Astrocyte of the cerebellum (primary cell): ENCODE measurements around the gene ATF3.

Source experiments
- DNase-seq: peaks from one replicate; pipeline ENCODE4 v3.0.0-alpha.2; 2011; ENCODE audit warnings: low read depth
- H3K4me3 ChIP-seq: 2 replicates; pipeline ENCODE4 v1.5.1; 2011; ENCODE audit warnings: mild to moderate bottlenecking, low read depth, low read length, moderate library complexity
- CTCF ChIP-seq: IDR thresholded peaks from 2 replicates; pipeline ENCODE4 v1.5.1; 2012; ENCODE audit warnings: low read length, low read depth, moderate library complexity, mild to moderate bottlenecking; ENCODE audit errors: missing control alignments
- in situ Hi-C: cut with HindIII; loops from 2 replicates; pipeline ENCODE4 v1.10.0; 2017; ENCODE audit warnings: low sequenced_read_pairs

ATF3 gene

GRCh38 chr1:212585210-212585609 lies 23.4 kb upstream of the ATF3 start:
- no peak for DNase-seq
- in situ Hi-C loops = no loop called here
- H3K4me3 ChIP-seq = no peak overlapping the region
- TF ChIP-seq CTCF = no peak

GRCh38 chr1:212586206-212587015 lies 22.1 kb upstream of the ATF3 start:
- H3K4me3 ChIP-seq = no peak overlapping the region
- no peak for TF ChIP-seq CTCF
- in situ Hi-C loops = no loop called here
- no peak for DNase-seq

- H3K4me3 ChIP-seq = no peak overlapping the region
- DNase-seq = no peak
- no peak for TF ChIP-seq CTCF
- in situ Hi-C loops = no loop called here
These were observed 21.3 kb upstream of the ATF3 start for GRCh38 chr1:212587016-212587887.

GRCh38 chr1:212587888-212588510 lies 20.6 kb upstream of the ATF3 start:
- H3K4me3 ChIP-seq = no peak overlapping the region
- no peak for TF ChIP-seq CTCF
- no peak for DNase-seq
- in situ Hi-C loops = no loop called here

- in situ Hi-C loops = no loop called here
- H3K4me3 ChIP-seq = no peak overlapping the region
- DNase-seq = no peak
- no peak for TF ChIP-seq CTCF
These were observed 19.1 kb upstream of the ATF3 start for GRCh38 chr1:212589446-212589845.

GRCh38 chr1:212591922-212592321 lies 16.6 kb upstream of the ATF3 start:
- H3K4me3 ChIP-seq = no peak overlapping the region
- no peak for DNase-seq
- in situ Hi-C loops = no loop called here
- no peak for TF ChIP-seq CTCF
